ENCODE results near the gene GPR33. TPM values are rescaled to one million over a fixed set of nuclear protein-coding genes. Genes with fewer than 3 reads are reported as not detected.

GPR33 gene
- total RNA-seq, 1 experiment from 2014 or later, result not detected

GRCh38 chr14:31484754-31485153, 3.1 kb downstream of the GPR33 start:
- H2AK5ac ChIP-seq (ENCODE audit: insufficient read length, low read length), result no peak overlapping the region
- H2BK20ac ChIP-seq (ENCODE audit: low read depth, low read length, poor library complexity, severe bottlenecking), result no peak overlapping the region
- no peaks in the 10 kb centered on the region for H3K27me3 Mint-ChIP-seq (ENCODE audit: low read depth)
- H4K8ac ChIP-seq (replicated peaks; ENCODE audit: insufficient read length, low read depth, low read length), result no peak overlapping the region
- H3K56ac ChIP-seq (ENCODE audit: insufficient read length, low read depth, low read length), result no peak overlapping the region
- H3K9me3 Mint-ChIP-seq, result no peaks in the 10 kb centered on the region
- no peaks in the 10 kb centered on the region for H3K36me3 Mint-ChIP-seq (ENCODE audit: insufficient read depth in 1 of 3, low read depth in 3 of 3)
- H3K9me3 ChIP-seq (ENCODE audit: control insufficient read depth, low read depth, low read length), result no peaks in the 10 kb centered on the region
- H3K23ac ChIP-seq (ENCODE audit: insufficient read length, low read depth, low read length), result no peak overlapping the region
- no peak overlapping the region for H2BK5ac ChIP-seq (ENCODE audit: insufficient read length, low read length)
- H2BK15ac ChIP-seq (ENCODE audit: low read depth, low read length), result no peak overlapping the region
- H4K5ac ChIP-seq (ENCODE audit: insufficient read length, low read depth, low read length), result no peak overlapping the region
- H3K4ac ChIP-seq (ENCODE audit: low read depth, low read length), result no peak overlapping the region
- WGBS (ENCODE audit: extremely low coverage, insufficient read length, low lambda C conversion rate), result no CpG with 5 or more reads among the region's 3 CpGs
- no peak overlapping the region for H3K4me3 Mint-ChIP-seq
- DNase-seq, result no peak
- H2BK120ac ChIP-seq (ENCODE audit: low read depth, low read length, poor library complexity, severe bottlenecking), result no peak overlapping the region
- no peaks in the 10 kb centered on the region for H3K4me1 ChIP-seq (ENCODE audit: insufficient read depth, low read length)
- no peak overlapping the region for H3K27ac ChIP-seq (ENCODE audit: insufficient read length, low read depth, low read length)
- H3K27ac Mint-ChIP-seq, result no peak overlapping the region
- H3K4me1 Mint-ChIP-seq, result no peaks in the 10 kb centered on the region
- no peaks in the 10 kb centered on the region for H3K23me2 ChIP-seq (ENCODE audit: insufficient read length, low read depth, low read length, poor library complexity, severe bottlenecking)
- no peak overlapping the region for H3K4me2 ChIP-seq (ENCODE audit: insufficient read depth, insufficient read length, low read length)
- H3K79me2 ChIP-seq (ENCODE audit: insufficient read depth, low read length), result no peaks in the 10 kb centered on the region
- TF ChIP-seq CTCF (conservative IDR thresholded peaks at IDR 0.05), result no peak
- no peak overlapping the region for H2BK12ac ChIP-seq (ENCODE audit: insufficient read length, low read depth, low read length)
- no peak overlapping the region for H2AFZ ChIP-seq (ENCODE audit: low read length)
- no peak overlapping the region for H3K14ac ChIP-seq (ENCODE audit: insufficient read depth, low read length)
- H3K27me3 ChIP-seq (ENCODE audit: insufficient read depth, low read length), result no peaks in the 10 kb centered on the region
- H4K91ac ChIP-seq (ENCODE audit: insufficient read length, low read depth, low read length), result no peak overlapping the region
- H3K79me1 ChIP-seq (ENCODE audit: insufficient read depth, low read depth, low read length, poor library complexity, severe bottlenecking), result no peaks in the 10 kb centered on the region
- no peak overlapping the region for H3K18ac ChIP-seq (ENCODE audit: insufficient read length, low read depth, low read length)
- H3K9ac ChIP-seq (ENCODE audit: extremely low read depth, insufficient read length, low read length), result no peak overlapping the region
- no peaks in the 10 kb centered on the region for H4K20me1 ChIP-seq (ENCODE audit: control insufficient read depth, insufficient read depth, insufficient read length)
- no peak overlapping the region for H3T11ph ChIP-seq (ENCODE audit: low read length)
